H1 (cell line): ENCODE data around the gene MOB2. TPM values are rescaled to one million over a fixed set of nuclear protein-coding genes. Genes with fewer than 3 reads are reported as not detected.
A peak's percentile ranks its signal among the peaks of the same experiment; 100 is the strongest.

Experiments used
- CTCF ChIA-PET: fragments of 300-600 bp; sonication (Branson Sonifier 250); formaldehyde crosslinking; loops from one replicate; lab custom pipeline; 2021; ENCODE audit not compliant: partially characterized antibody; lab: Charles Lee
- POLR2A ChIA-PET: fragments of 300-600 bp; sonication (Branson Sonifier 250); formaldehyde crosslinking; loops from one replicate; lab custom pipeline; 2021; ENCODE audit warnings: inconsistent platforms; ENCODE audit not compliant: partially characterized antibody; lab: Charles Lee
- DNase-seq, 2 experiments: peaks; one replicate each; pipeline versions ENCODE4 v3.0.0 to v3.0.0-alpha.2; 2010 to 2022; ENCODE audit warnings: low spot score in 2 of 2, low read depth in 1 of 2, mixed read lengths in 1 of 2
- FAIRE-seq: peaks from 2 replicates; lab custom pipeline; 2011; peaks lifted over from hg19 to GRCh38; lab: Jason Lieb, UNC
- H2AFZ ChIP-seq: 2 replicates; pipeline ENCODE4 v1.8.1; 2012; ENCODE audit warnings: low read length, inconsistent platforms
- H2AK5ac ChIP-seq: 2 replicates; pipeline ENCODE4 v1.6.1; 2013; ENCODE audit warnings: low read depth, low read length
- H2BK120ac ChIP-seq: replicated peaks from 2 replicates; pipeline ENCODE3; 2013; ENCODE audit warnings: low read depth, low read length, inconsistent platforms
- H2BK12ac ChIP-seq: 2 replicates; pipeline ENCODE4 v1.6.1; 2013; ENCODE audit warnings: low read depth, low read length
- H2BK15ac ChIP-seq: 2 replicates; pipeline ENCODE4 v1.6.1; 2013; ENCODE audit warnings: low read length
- H2BK20ac ChIP-seq: 2 replicates; pipeline ENCODE4 v1.6.1; 2013; ENCODE audit warnings: low read length
- H2BK5ac ChIP-seq: 2 replicates; pipeline ENCODE4 v1.6.1; 2013; ENCODE audit warnings: low read depth, low read length
- H3K14ac ChIP-seq: 2 replicates; pipeline ENCODE4 v1.6.1; 2013; ENCODE audit warnings: inconsistent platforms; ENCODE audit not compliant: insufficient read length
- H3K18ac ChIP-seq: 2 replicates; pipeline ENCODE4 v1.6.1; 2013; ENCODE audit warnings: low read length; ENCODE audit errors: extremely low read depth
- H3K23ac ChIP-seq: 2 replicates; pipeline ENCODE4 v1.6.1; 2013; ENCODE audit warnings: inconsistent platforms; ENCODE audit not compliant: insufficient read length
- H3K23me2 ChIP-seq: 2 replicates; pipeline ENCODE4 v1.6.1; 2013; ENCODE audit warnings: low read depth, low read length
- H3K27ac ChIP-seq: 2 replicates; pipeline ENCODE4 v1.6.1; 2011; ENCODE audit warnings: low read depth, low read length, inconsistent platforms
- H3K27me3 ChIP-seq, 4 experiments: replicated peaks in 1 of 4; 1 replicate in 1 of 4; 2 replicates in 3 of 4; pipeline versions ENCODE4 v1.6.1 to v1.8.1; 2011 to 2013; ENCODE audit warnings: low read length in 3 of 4, mild to moderate bottlenecking in 3 of 4, inconsistent platforms in 2 of 4, mixed read lengths in 2 of 4, moderate library complexity in 1 of 4; ENCODE audit not compliant: control insufficient read depth in 3 of 4, insufficient read depth in 3 of 4; ENCODE audit errors: extremely low read depth in 1 of 4
- H3K36me3 ChIP-seq, 4 experiments: 2 replicates each; pipeline versions ENCODE4 v1.6.1 to v1.8.1; 2011 to 2013; ENCODE audit warnings: mild to moderate bottlenecking in 4 of 4, low read length in 3 of 4, moderate library complexity in 2 of 4, control low read depth in 1 of 4, inconsistent platforms in 1 of 4; ENCODE audit not compliant: insufficient read depth in 4 of 4, control insufficient read depth in 2 of 4
- H3K4ac ChIP-seq: replicated peaks from 2 replicates; pipeline ENCODE3; 2013; ENCODE audit warnings: low read length, low read depth, mixed read lengths, inconsistent platforms; ENCODE audit not compliant: insufficient read length
- H3K4me1 ChIP-seq, 4 experiments: replicated peaks in 1 of 4; 1 replicate in 1 of 4; 2 replicates in 3 of 4; pipeline versions ENCODE4 v1.6.1 to v1.8.1; 2011 to 2013; ENCODE audit warnings: low read length in 3 of 4, inconsistent platforms in 2 of 4, mixed read lengths in 1 of 4; ENCODE audit not compliant: insufficient read depth in 4 of 4, control insufficient read depth in 3 of 4
- H3K4me2 ChIP-seq, 2 experiments: 2 replicates each; pipeline versions ENCODE4 v1.6.1 to v1.8.1; 2011 to 2013; ENCODE audit warnings: low read depth in 2 of 2, low read length in 2 of 2, control low read depth in 1 of 2, inconsistent platforms in 1 of 2, mild to moderate bottlenecking in 1 of 2; ENCODE audit not compliant: insufficient read depth in 1 of 2
- H3K4me3 ChIP-seq, 4 experiments: fragments of 200-600, 300-600 bp in 1 of 4; sonication (generic), shearing (Covaris generic), sonication (Bioruptor Twin) in 1 of 4; 2 replicates each; pipeline versions ENCODE4 v1.5.1 to v1.8.1; 2011 to 2016; ENCODE audit warnings: low read length in 4 of 4, low read depth in 3 of 4, control low read depth in 2 of 4, inconsistent platforms in 2 of 4, mild to moderate bottlenecking in 2 of 4, mixed read lengths in 1 of 4, moderate library complexity in 1 of 4; ENCODE audit not compliant: insufficient read depth in 2 of 4; ENCODE audit errors: extremely low read depth in 1 of 4
- H3K56ac ChIP-seq: replicated peaks from 2 replicates; pipeline ENCODE3; 2013; ENCODE audit warnings: low read depth, mild to moderate bottlenecking, mixed read lengths, low read length, inconsistent platforms; ENCODE audit not compliant: insufficient read length
- H3K79me1 ChIP-seq: 2 replicates; pipeline ENCODE4 v1.6.1; 2013; ENCODE audit warnings: low read depth, low read length, control low read depth
- H3K79me2 ChIP-seq, 2 experiments: 2 replicates each; pipeline versions ENCODE4 v1.6.1 to v1.8.1; 2012 to 2013; ENCODE audit warnings: low read length in 2 of 2, mild to moderate bottlenecking in 2 of 2, inconsistent platforms in 1 of 2; ENCODE audit not compliant: insufficient read depth in 2 of 2, control insufficient read depth in 1 of 2
- H3K9ac ChIP-seq, 4 experiments: replicated peaks in 1 of 4; 1 replicate in 1 of 4; 2 replicates in 3 of 4; pipeline versions ENCODE4 v1.6.1 to v1.8.1; 2011 to 2013; ENCODE audit warnings: low read depth in 3 of 4, low read length in 3 of 4, control low read depth in 2 of 4, mild to moderate bottlenecking in 2 of 4, moderate library complexity in 2 of 4, inconsistent platforms in 1 of 4; ENCODE audit errors: extremely low read depth in 1 of 4
- H3K9me3 ChIP-seq, 2 experiments: 2 replicates each; pipeline versions ENCODE4 v1.6.1 to v1.8.1; 2012 to 2013; ENCODE audit warnings: mild to moderate bottlenecking in 2 of 2, moderate library complexity in 2 of 2, control low read depth in 1 of 2, inconsistent platforms in 1 of 2, low read depth in 1 of 2, low read length in 1 of 2, mixed read lengths in 1 of 2; ENCODE audit not compliant: insufficient read depth in 2 of 2
- H4K20me1 ChIP-seq, 2 experiments: replicated peaks in 1 of 2; 2 replicates each; pipeline versions ENCODE3 to v1.8.1; 2011 to 2013; ENCODE audit warnings: inconsistent platforms in 2 of 2, low read length in 2 of 2, mild to moderate bottlenecking in 1 of 2; ENCODE audit not compliant: insufficient read depth in 2 of 2, control insufficient read depth in 1 of 2
- H4K5ac ChIP-seq: 2 replicates; pipeline ENCODE4 v1.6.1; 2013; ENCODE audit warnings: low read length, low read depth, mixed read lengths, inconsistent platforms; ENCODE audit not compliant: insufficient read length
- H4K8ac ChIP-seq: 2 replicates; pipeline ENCODE4 v1.8.0; 2013; ENCODE audit warnings: mild to moderate bottlenecking, moderate library complexity, low read length, inconsistent platforms; ENCODE audit not compliant: insufficient read depth; ENCODE audit errors: extremely low read depth
- H4K91ac ChIP-seq: replicated peaks from 2 replicates; pipeline ENCODE3; 2013; ENCODE audit warnings: low read length, mixed read lengths, inconsistent platforms; ENCODE audit not compliant: insufficient read length
- BACH1 ChIP-seq: IDR thresholded peaks from 2 replicates; pipeline ENCODE4 v1.6.1; 2012; ENCODE audit warnings: low read length, improper control_type of control experiment
- BRCA1 ChIP-seq: IDR thresholded peaks from 2 replicates; pipeline ENCODE4 v1.6.1; 2012; ENCODE audit warnings: low read depth, low read length, improper control_type of control experiment
- CEBPB ChIP-seq: IDR thresholded peaks from 2 replicates; pipeline ENCODE4 v1.6.1; 2012; ENCODE audit warnings: low read depth, low read length
- EZH2 ChIP-seq: fragments of 200-600 bp; sonication (generic); IDR thresholded peaks from 2 replicates; pipeline ENCODE4 v1.7.1; 2012; ENCODE audit warnings: low read depth, mild to moderate bottlenecking, moderate library complexity, low read length, inconsistent platforms; ENCODE audit not compliant: severe bottlenecking
- KDM5A ChIP-seq: fragments of 200-600 bp; IDR thresholded peaks from 2 replicates; pipeline ENCODE4 v1.7.1; 2012; ENCODE audit warnings: mild to moderate bottlenecking, low read length, inconsistent platforms, mixed read lengths
- NANOG ChIP-seq: IDR thresholded peaks from 2 replicates; pipeline ENCODE4 v1.6.1; 2011; ENCODE audit warnings: low read length, low read depth, mild to moderate bottlenecking, inconsistent platforms; ENCODE audit not compliant: insufficient read depth, poor library complexity, severe bottlenecking
- POU5F1 ChIP-seq: IDR thresholded peaks from 2 replicates; pipeline ENCODE4 v1.6.1; 2011; ENCODE audit warnings: low read depth, mild to moderate bottlenecking, low read length, moderate library complexity
- RAD21 ChIP-seq, 2 experiments: IDR thresholded peaks in 1 of 2; conservative IDR thresholded peaks in 1 of 2; 2 replicates each; pipeline ENCODE4 v1.6.1; 2011; ENCODE audit warnings: low read depth in 2 of 2, low read length in 2 of 2, improper control_type of control experiment in 1 of 2, inconsistent platforms in 1 of 2, mild to moderate bottlenecking in 1 of 2, moderate library complexity in 1 of 2
- RNF2 ChIP-seq: fragments of 200-900, 300-1000 bp; sonication (generic); IDR thresholded peaks from 2 replicates; pipeline ENCODE4 v1.7.1; 2016; ENCODE audit warnings: borderline replicate concordance, low read depth, mild to moderate bottlenecking, antibody characterized with exemption, low read length; ENCODE audit not compliant: poor library complexity, severe bottlenecking; ENCODE audit errors: missing control alignments
- SIRT6 ChIP-seq: IDR thresholded peaks from one replicate; pipeline ENCODE4 v1.7.1; 2012; ENCODE audit warnings: low read length, inconsistent platforms
- SRF ChIP-seq: IDR thresholded peaks from 2 replicates; pipeline ENCODE4 v1.6.1; 2011; ENCODE audit warnings: mild to moderate bottlenecking, low read depth, low read length, moderate library complexity
- TAF1 ChIP-seq: IDR thresholded peaks from 2 replicates; pipeline ENCODE4 v1.6.1; 2011; ENCODE audit warnings: mild to moderate bottlenecking, low read depth, low read length
- WGBS, 2 experiments: shearing (Covaris generic) in 1 of 2; methylation state at CpG; one replicate each; pipeline versions ENCODE4 v1.1.6 to v1.1.7; 2013 to 2015; ENCODE audit warnings: low lambda C conversion rate in 2 of 2, mixed read lengths in 2 of 2, inconsistent platforms in 1 of 2, low coverage in 1 of 2, missing lambda C conversion rate in 1 of 2; ENCODE audit not compliant: insufficient replicate concordance in 2 of 2, insufficient coverage in 1 of 2, insufficient read length in 1 of 2; ENCODE audit errors: extremely low coverage in 1 of 2, missing lambda C conversion rate in 1 of 2; 5-methylcytosine and 5-hydroxymethylcytosine counted together
- polyA plus RNA-seq, 7 experiments: library from polyadenylated mRNA; depleted of rRNA in 3 of 7; stranded (reverse) in 5 of 7; unstranded in 2 of 7; fragments of >200 nt in 5 of 7; fragments of 200-250 nt in 2 of 7; gene quantifications; 1 replicate in 5 of 7; 2 replicates in 1 of 7; 4 replicates in 1 of 7; pipeline versions ENCODE4 v1.2.1 to v1.2.3, GENCODE V29; 2011 to 2013; ENCODE audit warnings: missing spikeins in 2 of 7, mixed read lengths in 2 of 7
- total RNA-seq: library from RNA; stranded (reverse); fragmentation: NEBNext Ultra II Directional; extraction: Animal tissue kit (Norgen Biotek cat#: 25700); gene quantifications from 2 replicates; pipeline ENCODE4 v1.2.1, GENCODE V29; 2021
- TF ChIP-seq, protein P1 (sequence below): IDR thresholded peaks from 2 replicates; pipeline ENCODE4 v1.6.1; 2011; ENCODE audit warnings: low read depth, mild to moderate bottlenecking, low read length; ENCODE audit not compliant: insufficient read depth

MOB2 gene
- total and polyA plus RNA-seq, 2 of the 8 experiments (the other 6 are each of a cell fraction or from before 2014, with no cell fraction given): 18.6 to 28.2 TPM

DNA sequence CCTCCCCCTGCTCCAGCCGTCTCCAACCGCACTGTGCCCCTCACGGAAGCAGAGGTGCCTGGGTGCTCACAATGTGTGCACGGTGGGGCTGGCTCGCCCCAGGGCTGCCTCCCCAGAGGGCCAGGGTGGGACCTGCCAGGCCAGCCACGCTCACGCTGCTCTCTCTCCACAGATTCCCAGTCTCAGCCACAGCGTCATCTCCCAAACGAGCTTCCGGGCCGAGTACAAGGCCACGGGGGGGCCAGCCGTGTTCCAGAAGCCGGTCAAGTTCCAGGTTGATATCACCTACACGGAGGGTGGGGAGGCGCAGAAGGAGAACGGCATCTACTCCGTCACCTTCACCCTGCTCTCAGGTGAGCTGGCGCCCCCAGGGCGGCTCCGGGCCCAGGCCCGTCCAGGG lies 30.4 kb downstream of the MOB2 start:
- no peak overlapping the region for H3K4me2 ChIP-seq

More for the DNA sequence above, 30.4 kb downstream of the MOB2 start:
- Histone ChIP-seq H3K9ac (no peak overlapping the region), H4K20me1 (peaks cover 0 to 13% of the 10 kb centered on the region in 2 experiments), H3K18ac (no peak overlapping the region), H3K79me2 (no peaks in the 10 kb centered on the region), H4K91ac (no peak overlapping the region), H3K4me1 (peaks cover 0 to 6% (median 2%) of the 10 kb centered on the region in 4 experiments; a peak in 2 of 7 replicates), H3K9me3 (no peaks in the 10 kb centered on the region), H4K5ac (no peak overlapping the region), H3K14ac (no peak overlapping the region), H2BK12ac (no peak overlapping the region), H2BK5ac (peak overlapping the region; percentile 35; the same call in 1 of the 2 replicates), H3K23ac (no peak overlapping the region), H4K8ac (no peak overlapping the region; the same call in 1 of the 2 replicates), H3K56ac (no peak overlapping the region), H3K4ac (no peak overlapping the region), H3K27ac (no peak overlapping the region), H3K79me1 (peaks cover 5% of the 10 kb centered on the region; the same call in 1 of the 2 replicates), H3K27me3 (no peaks in the 10 kb centered on the region), H2AK5ac (no peak overlapping the region), H2BK120ac (no peak overlapping the region), H2AFZ (no peak overlapping the region), H3K23me2 (no peaks in the 10 kb centered on the region), H3K36me3 (peaks cover 0 to 14% (median 6%) of the 10 kb centered on the region in 4 experiments; a peak in 4 of 8 replicates), H2BK15ac (no peak overlapping the region), H3K4me3 (no peak overlapping the region), H2BK20ac (no peak overlapping the region)
- WGBS, 2 experiments: 89% methylated on average over 13 of the region's 22 CpGs; no CpG with 5 or more reads in 1 of the 2 experiments
- POLR2A ChIA-PET: interaction anchor here (1.5 kb wide), 1 partner anchor 10 kb away, joined by 7 read pairs; no protein-coding TSS in a partner anchor
- FAIRE-seq: no peak
- TF ChIP-seq EZH2 (no peak), SIRT6 (no peak), BACH1 (no peak), NANOG (no peak), RAD21 (IDR thresholded peaks at IDR 0.05 in 1 of 2, conservative IDR thresholded peaks at IDR 0.05 in 1 of 2; ENCODE audit: low read depth in 2 of 2, low read length in 2 of 2) (no peak), RNF2 (no peak), KDM5A (no peak), SRF (no peak), BRCA1 (no peak), CEBPB (no peak), TAF1 (no peak), POU5F1 (no peak)
- TF ChIP-seq, protein P1, sequence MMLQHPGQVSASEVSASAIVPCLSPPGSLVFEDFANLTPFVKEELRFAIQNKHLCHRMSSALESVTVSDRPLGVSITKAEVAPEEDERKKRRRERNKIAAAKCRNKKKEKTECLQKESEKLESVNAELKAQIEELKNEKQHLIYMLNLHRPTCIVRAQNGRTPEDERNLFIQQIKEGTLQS: no peak
- CTCF ChIA-PET: interaction anchor here (0.9 to 1.0 kb wide), 3 partner anchors 9 to 49 kb away, joined by 3 read pairs; no protein-coding TSS in a partner anchor
- no peak for DNase-seq
